HG02973 (cell line): ENCODE data around the gene SASH3.

Experiments
- ATAC-seq: cut with Tn5 transposase; IDR thresholded peaks from one replicate; pipeline ENCODE4 v1.9.1; 2021; ENCODE audit warnings: moderate library complexity; ENCODE audit not compliant: unreplicated experiment

SASH3 gene

GRCh38 chrX:129782706-129783105 lies 3.0 kb downstream of the SASH3 start:
- ATAC-seq: no peak

GRCh38 chrX:129783291-129783713 lies 3.6 kb downstream of the SASH3 start:
- ATAC-seq: no peak

GRCh38 chrX:129784371-129784770 lies 4.6 kb downstream of the SASH3 start:
- ATAC-seq: no peak

GRCh38 chrX:129785160-129785947 lies 5.6 kb downstream of the SASH3 start:
- no peak for ATAC-seq

GRCh38 chrX:129786210-129786651 lies 6.5 kb downstream of the SASH3 start:
- peak; percentile 80 for ATAC-seq

GRCh38 chrX:129787336-129788055 lies 7.7 kb downstream of the SASH3 start:
- no peak for ATAC-seq

- no peak for ATAC-seq
Observed at GRCh38 chrX:129788527-129788926, 8.8 kb downstream of the SASH3 start.

GRCh38 chrX:129790146-129790545 lies 10.4 kb downstream of the SASH3 start:
- no peak for ATAC-seq

GRCh38 chrX:129790808-129791207 lies 11.1 kb downstream of the SASH3 start:
- no peak for ATAC-seq

GRCh38 chrX:129791336-129791735 lies 11.6 kb downstream of the SASH3 start:
- no peak for ATAC-seq

- ATAC-seq: no peak
Observed at GRCh38 chrX:129791961-129792570, 12.3 kb downstream of the SASH3 start.

- ATAC-seq: no peak
Observed at GRCh38 chrX:129792586-129793291, 13.0 kb downstream of the SASH3 start.

- ATAC-seq: no peak
Observed at GRCh38 chrX:129793604-129794191, 13.9 kb downstream of the SASH3 start.

GRCh38 chrX:129795584-129795983 lies 15.8 kb downstream of the SASH3 start:
- ATAC-seq: no peak

- ATAC-seq: no peak
Observed at GRCh38 chrX:129797251-129797906, 17.6 kb downstream of the SASH3 start.

GRCh38 chrX:129798456-129798855 lies 18.7 kb downstream of the SASH3 start:
- no peak for ATAC-seq

- no peak for ATAC-seq
Observed at GRCh38 chrX:129798888-129799287, 19.1 kb downstream of the SASH3 start.

GRCh38 chrX:129800186-129800585 lies 20.4 kb downstream of the SASH3 start:
- ATAC-seq: no peak

- ATAC-seq: no peak
Observed at GRCh38 chrX:129802863-129803262, 23.1 kb downstream of the SASH3 start.

- ATAC-seq: no peak
Observed at GRCh38 chrX:129804806-129805205, 25.1 kb downstream of the SASH3 start.
